Endothelial cell of umbilical vein (primary cell): ENCODE results near the gene SH3BP4. TPM values are rescaled to one million over a fixed set of nuclear protein-coding genes. Genes with fewer than 3 reads are reported as not detected.

Source experiments
- BruUV-seq: library from RNA; stranded (reverse); fragments of 400-500 nt; replicated peaks from 2 replicates; lab custom pipeline; 2021; lab: Mats Ljungman, UMichigan
- CTCF ChIA-PET: fragments of 300-600, 350-600 bp; sonication (Branson Sonifier 250); formaldehyde crosslinking; loops from one replicate; lab custom pipeline; 2021; ENCODE audit warnings: antibody characterized with exemption, inconsistent platforms; lab: Charles Lee
- POLR2A ChIA-PET: fragments of 300-600, 350-600 bp; sonication (Branson Sonifier 250); formaldehyde crosslinking; loops from one replicate; lab custom pipeline; 2021; ENCODE audit warnings: antibody characterized with exemption, inconsistent platforms; lab: Charles Lee
- DNase-seq: peaks from one replicate; pipeline ENCODE4 v3.0.0-alpha.2; 2011; ENCODE audit warnings: low read depth, low spot score
- FAIRE-seq: peaks from 2 replicates; lab custom pipeline; 2011; peaks lifted over from hg19 to GRCh38; lab: Jason Lieb, UNC
- H2AFZ ChIP-seq: 2 replicates; pipeline ENCODE4 v1.6.0; 2012; ENCODE audit warnings: low read depth, low read length, control low read depth, inconsistent platforms
- H3K27ac ChIP-seq: 2 replicates; pipeline ENCODE4 v1.5.1; 2011; ENCODE audit warnings: low read depth, mild to moderate bottlenecking, control low read depth, low read length, moderate library complexity; ENCODE audit not compliant: insufficient read depth
- H3K27me3 ChIP-seq, 2 experiments: 2 replicates each; pipeline versions ENCODE4 v1.6.0 to v1.6.1; 2011; ENCODE audit warnings: low read length in 2 of 2, mixed read lengths in 1 of 2; ENCODE audit not compliant: control insufficient read depth in 2 of 2, insufficient read depth in 2 of 2
- H3K36me3 ChIP-seq, 2 experiments: 2 replicates in 1 of 2; 3 replicates in 1 of 2; pipeline ENCODE4 v1.5.1; 2011; ENCODE audit warnings: low read length in 2 of 2, mild to moderate bottlenecking in 1 of 2, moderate library complexity in 1 of 2; ENCODE audit not compliant: control insufficient read depth in 2 of 2, insufficient read depth in 2 of 2; ENCODE audit errors: extremely low read depth in 1 of 2
- H3K4me1 ChIP-seq: 3 replicates; pipeline ENCODE4 v1.5.1; 2011; ENCODE audit warnings: mild to moderate bottlenecking, low read length; ENCODE audit not compliant: control insufficient read depth, insufficient read depth; ENCODE audit errors: extremely low read depth
- H3K4me2 ChIP-seq: 2 replicates; pipeline ENCODE4 v1.6.1; 2011; ENCODE audit warnings: low read length, control low read depth, mixed read lengths; ENCODE audit not compliant: insufficient read depth
- H3K4me3 ChIP-seq, 3 experiments: fragments of 200-600 bp in 1 of 3; sonication (generic), shearing (Covaris generic) in 1 of 3; replicated peaks in 1 of 3; 2 replicates each; pipeline ENCODE4 v1.5.1; 2011 to 2016; ENCODE audit warnings: control low read depth in 3 of 3, low read length in 3 of 3, mild to moderate bottlenecking in 2 of 3, inconsistent platforms in 1 of 3, low read depth in 1 of 3, moderate library complexity in 1 of 3; ENCODE audit not compliant: insufficient read depth in 1 of 3
- H3K79me2 ChIP-seq: 2 replicates; pipeline ENCODE4 v1.6.0; 2012; ENCODE audit warnings: low read length, inconsistent platforms; ENCODE audit not compliant: control insufficient read depth, insufficient read depth
- H3K9ac ChIP-seq: replicated peaks from 2 replicates; pipeline ENCODE3; 2011; ENCODE audit warnings: low read length, control low read depth; ENCODE audit not compliant: insufficient read depth; ENCODE audit errors: extremely low read depth
- H3K9me1 ChIP-seq: replicated peaks from 3 replicates; pipeline ENCODE4 v1.6.0; 2011; ENCODE audit warnings: mild to moderate bottlenecking, low read length; ENCODE audit not compliant: control insufficient read depth, insufficient read depth; ENCODE audit errors: extremely low read depth
- H3K9me3 ChIP-seq: replicated peaks from 2 replicates; pipeline ENCODE4 v1.5.1; 2012; ENCODE audit warnings: low read length, inconsistent platforms; ENCODE audit not compliant: control insufficient read depth, insufficient read depth
- H4K20me1 ChIP-seq: replicated peaks from 2 replicates; pipeline ENCODE3; 2011; ENCODE audit warnings: mild to moderate bottlenecking, low read length; ENCODE audit not compliant: control insufficient read depth, insufficient read depth; ENCODE audit errors: extremely low read depth
- EZH2 ChIP-seq: IDR thresholded peaks from 2 replicates; pipeline ENCODE4 v1.6.1; 2012; ENCODE audit warnings: borderline replicate concordance, low read depth, mild to moderate bottlenecking, moderate library complexity, low read length, inconsistent platforms; ENCODE audit not compliant: severe bottlenecking
- FOS ChIP-seq: IDR thresholded peaks from 2 replicates; pipeline ENCODE4 v1.6.1; 2011; ENCODE audit warnings: mild to moderate bottlenecking, low read length, moderate library complexity, borderline replicate concordance; ENCODE audit not compliant: insufficient read depth
- GATA2 ChIP-seq: IDR thresholded peaks from 2 replicates; pipeline ENCODE4 v1.7.0; 2011; ENCODE audit warnings: low read depth, mild to moderate bottlenecking, moderate library complexity, mixed read lengths, low read length; ENCODE audit not compliant: insufficient read length, insufficient read depth
- JUN ChIP-seq: IDR thresholded peaks from 2 replicates; pipeline ENCODE4 v1.6.1; 2011; ENCODE audit warnings: borderline replicate concordance, low read depth; ENCODE audit not compliant: insufficient read length, insufficient read depth
- MYC ChIP-seq: IDR thresholded peaks from one replicate; pipeline ENCODE4 v1.6.1; 2011; ENCODE audit warnings: mild to moderate bottlenecking, low read depth, low read length
- POLR2A ChIP-seq: IDR thresholded peaks from 2 replicates; pipeline ENCODE4 v1.6.1; 2012; ENCODE audit warnings: low read depth, mild to moderate bottlenecking, control low read depth, low read length
- POLR2AphosphoS5 ChIP-seq: IDR thresholded peaks from 2 replicates; pipeline ENCODE4 v1.6.1; 2012; ENCODE audit warnings: low read depth, mild to moderate bottlenecking, control low read depth, low read length, moderate library complexity; ENCODE audit not compliant: insufficient read depth
- dilution Hi-C: fragments of 300-500 bp; cut with MboI; formaldehyde crosslinking; loops from one replicate; pipeline ENCODE4 v1.15.0; 2019; ENCODE audit warnings: low sequenced_read_pairs; ENCODE audit not compliant: extremely low pct_ligation_motif_present
- intact Hi-C: fragments of 100-400 bp; cut with micrococcal nuclease; formaldehyde crosslinking; loops from one replicate; pipeline ENCODE4 v1.10.0; 2022
- polyA plus RNA-seq, 4 experiments: library from polyadenylated mRNA; depleted of rRNA in 3 of 4; stranded (reverse) in 3 of 4; unstranded in 1 of 4; fragments of >200 nt; gene quantifications; 2 replicates each; pipeline versions ENCODE4 v1.2.1 to v1.2.3, GENCODE V29; 2011 to 2012; ENCODE audit warnings: missing spikeins in 1 of 4
- total RNA-seq: library from RNA; stranded (reverse); gene quantifications from 2 replicates; pipeline ENCODE4 v1.2.3, GENCODE V29; 2021
- TF ChIP-seq, protein P1 (sequence below), 2 donors: IDR thresholded peaks; 1 replicate in 1 of 2; 2 replicates in 1 of 2; pipeline ENCODE4 v1.5.1; 2011; ENCODE audit warnings: low read length in 2 of 2, mild to moderate bottlenecking in 2 of 2, moderate library complexity in 2 of 2, control low read depth in 1 of 2, inconsistent platforms in 1 of 2, low read depth in 1 of 2; ENCODE audit not compliant: insufficient read depth in 1 of 2; ENCODE audit errors: extremely low read depth in 1 of 2
- TF ChIP-seq, protein P2 (sequence below): IDR thresholded peaks from 2 replicates; pipeline ENCODE4 v1.6.1; 2011; ENCODE audit not compliant: insufficient read depth, insufficient read length

The SH3BP4 gene
- total and polyA plus RNA-seq, 2 donors (not counting 3 experiments of a cell fraction or from before 2014, with no cell fraction given), result 85.2 to 100.0 TPM

DNA sequence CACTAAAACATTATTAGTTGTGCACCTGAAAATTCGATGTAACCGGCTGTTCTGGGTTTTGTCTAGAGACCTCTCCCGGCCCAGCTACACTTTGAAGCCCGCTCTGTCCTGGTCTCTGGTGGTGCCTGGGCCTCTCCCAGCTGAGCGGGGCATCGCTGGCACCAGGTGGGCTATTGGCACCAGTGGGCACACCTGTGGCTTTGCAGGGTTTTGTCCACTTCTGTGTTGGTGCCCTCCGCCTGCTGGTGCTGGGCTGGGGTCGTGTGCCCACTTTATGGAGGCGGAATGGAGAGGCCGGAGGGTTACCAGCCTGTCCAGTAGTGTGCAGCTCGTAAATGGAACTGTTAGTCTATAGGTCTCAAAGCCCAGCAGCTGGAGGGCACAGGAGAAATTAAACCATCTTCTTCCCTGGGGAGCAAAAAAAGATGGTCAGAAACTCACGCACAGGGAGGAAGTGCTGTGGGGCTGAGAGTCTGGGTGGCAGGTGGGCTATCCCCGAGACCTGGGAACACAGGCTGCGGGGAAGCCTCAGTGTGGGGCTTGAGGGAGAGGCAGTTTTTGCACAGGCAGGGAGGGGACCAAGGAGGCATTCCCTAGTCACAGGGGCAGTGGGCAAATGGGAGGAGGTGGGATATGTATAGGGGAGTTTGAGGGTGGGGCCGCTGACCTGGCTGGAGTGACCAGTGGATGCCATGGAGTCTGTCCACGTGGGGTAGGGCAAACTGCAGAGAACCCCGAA, 30.4 kb downstream of the SH3BP4 start:
- POLR2A ChIA-PET, result interaction anchor here (1.4 to 2.6 kb wide), 3 partner anchors 11 to 291 kb away, joined by 4 to 21 read pairs (median 12); no protein-coding TSS in a partner anchor
- DNase-seq, result no peak
- BruUV-seq, result no TSS peak
- Histone ChIP-seq H3K27me3 (no peaks in the 10 kb centered on the region), H3K4me1 (peaks cover 81% of the 10 kb centered on the region), H3K9me1 (no peaks in the 10 kb centered on the region), H3K9me3 (no peaks in the 10 kb centered on the region), H3K9ac (peak overlapping the region; percentile 97), H3K36me3 (peaks cover 0 to 7% of the 10 kb centered on the region in 2 experiments), H3K79me2 (peaks cover 77% of the 10 kb centered on the region), H3K27ac (peak overlapping the region; percentile 97), H2AFZ (no peak overlapping the region), H3K4me2 (peak overlapping the region; percentile 50), H4K20me1 (no peaks in the 10 kb centered on the region), H3K4me3 (peak overlapping the region in 2 of 3 experiments; percentile 37 to 53)
- dilution Hi-C loops (no loop called here), intact Hi-C loops (no loop called here)
- FAIRE-seq, result peak; percentile 24
- TF ChIP-seq GATA2, result no peak
- no peak for TF ChIP-seq FOS
- TF ChIP-seq POLR2AphosphoS5, result no peak
- no peak for TF ChIP-seq MYC
- CTCF ChIA-PET, result interaction anchor here (1.1 to 2.4 kb wide), 8 partner anchors 10 to 437 kb away, joined by 3 to 23 read pairs (median 8); no protein-coding TSS in a partner anchor

DNA sequence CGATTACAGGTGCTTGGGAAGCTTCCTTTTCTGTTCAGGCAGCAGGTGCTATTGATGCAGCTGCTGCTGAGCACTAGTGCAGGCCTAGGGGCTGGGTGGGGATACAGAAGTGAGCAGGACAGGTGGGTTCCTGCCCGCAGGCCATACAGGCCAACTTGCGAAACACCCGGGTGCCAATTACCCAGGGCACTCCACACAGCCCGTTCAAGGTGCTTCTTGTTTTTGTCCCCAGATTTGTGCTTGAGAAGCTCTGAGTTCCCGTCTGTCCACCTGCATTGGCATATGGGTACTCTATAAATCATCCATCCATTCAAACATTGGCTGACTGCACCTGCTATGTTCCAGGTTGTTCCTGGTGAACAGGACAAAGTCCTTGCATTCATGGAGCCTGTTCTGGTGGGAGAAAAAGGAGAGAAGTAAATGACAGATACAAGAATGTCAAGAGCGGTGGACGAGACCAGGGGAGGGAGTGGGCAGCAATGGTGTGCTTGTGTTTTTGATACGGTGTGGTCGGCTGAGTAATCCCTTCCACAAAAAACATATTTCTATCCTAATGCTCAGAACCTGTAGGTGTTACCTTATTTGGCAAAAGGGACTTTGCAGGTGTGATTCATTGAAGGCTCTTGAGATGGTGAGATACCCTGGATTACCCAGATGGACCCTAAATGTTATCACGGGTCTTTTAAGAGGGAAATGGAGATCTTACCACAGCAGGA, 31.4 kb downstream of the SH3BP4 start:
- ChIA-PET POLR2A (no interaction called here), CTCF (interaction anchor here (1.4 to 2.4 kb wide), 2 partner anchors 14 to 124 kb away, joined by 4 to 8 read pairs; no protein-coding TSS in a partner anchor)
- TSS peak; percentile 4 for BruUV-seq
- Histone ChIP-seq H4K20me1 (no peaks in the 10 kb centered on the region), H3K4me1 (peaks cover 78% of the 10 kb centered on the region), H3K9me3 (no peaks in the 10 kb centered on the region), H3K9ac (peak overlapping the region; percentile 97), H2AFZ (no peak overlapping the region), H3K27ac (peak overlapping the region; percentile 97), H3K4me2 (peak overlapping the region; percentile 50), H3K4me3 (no peak overlapping the region), H3K79me2 (peaks cover 79% of the 10 kb centered on the region), H3K9me1 (no peaks in the 10 kb centered on the region), H3K36me3 (peaks cover 0 to 5% of the 10 kb centered on the region in 2 experiments), H3K27me3 (no peaks in the 10 kb centered on the region)
- FAIRE-seq (peak; percentile 75), DNase-seq (no peak)
- TF ChIP-seq POLR2AphosphoS5, result no peak
- no peak for TF ChIP-seq EZH2
- TF ChIP-seq, protein P1, sequence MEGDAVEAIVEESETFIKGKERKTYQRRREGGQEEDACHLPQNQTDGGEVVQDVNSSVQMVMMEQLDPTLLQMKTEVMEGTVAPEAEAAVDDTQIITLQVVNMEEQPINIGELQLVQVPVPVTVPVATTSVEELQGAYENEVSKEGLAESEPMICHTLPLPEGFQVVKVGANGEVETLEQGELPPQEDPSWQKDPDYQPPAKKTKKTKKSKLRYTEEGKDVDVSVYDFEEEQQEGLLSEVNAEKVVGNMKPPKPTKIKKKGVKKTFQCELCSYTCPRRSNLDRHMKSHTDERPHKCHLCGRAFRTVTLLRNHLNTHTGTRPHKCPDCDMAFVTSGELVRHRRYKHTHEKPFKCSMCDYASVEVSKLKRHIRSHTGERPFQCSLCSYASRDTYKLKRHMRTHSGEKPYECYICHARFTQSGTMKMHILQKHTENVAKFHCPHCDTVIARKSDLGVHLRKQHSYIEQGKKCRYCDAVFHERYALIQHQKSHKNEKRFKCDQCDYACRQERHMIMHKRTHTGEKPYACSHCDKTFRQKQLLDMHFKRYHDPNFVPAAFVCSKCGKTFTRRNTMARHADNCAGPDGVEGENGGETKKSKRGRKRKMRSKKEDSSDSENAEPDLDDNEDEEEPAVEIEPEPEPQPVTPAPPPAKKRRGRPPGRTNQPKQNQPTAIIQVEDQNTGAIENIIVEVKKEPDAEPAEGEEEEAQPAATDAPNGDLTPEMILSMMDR (IDR thresholded peaks at IDR 0.05; ENCODE audit: extremely low read depth in 1 of 2, insufficient read depth in 1 of 2, low read depth in 1 of 2, low read length in 2 of 2), result no peak
- TF ChIP-seq, protein P2, sequence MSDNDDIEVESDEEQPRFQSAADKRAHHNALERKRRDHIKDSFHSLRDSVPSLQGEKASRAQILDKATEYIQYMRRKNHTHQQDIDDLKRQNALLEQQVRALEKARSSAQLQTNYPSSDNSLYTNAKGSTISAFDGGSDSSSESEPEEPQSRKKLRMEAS, result no peak
- TF ChIP-seq POLR2A, result no peak
- no peak for TF ChIP-seq MYC
- no peak for TF ChIP-seq GATA2
- no peak for TF ChIP-seq FOS
- no peak for TF ChIP-seq JUN
- dilution Hi-C loops (no loop called here), intact Hi-C loops (no loop called here)
